C4-2B (cell line): ENCODE results near the gene NRSN1.

ENCODE experiments used
- H3K27ac ChIP-seq: fragments of 450-650 bp; 2 replicates; pipeline ENCODE4 v1.5.1; 2017
- CTCF ChIP-seq: fragments of 450-650 bp; conservative IDR thresholded peaks from 2 replicates; pipeline ENCODE4 v1.5.1; 2017; ENCODE audit warnings: mild to moderate bottlenecking
- ZFX ChIP-seq: fragments of 450-650 bp; IDR thresholded peaks from 2 replicates; pipeline ENCODE4 v1.6.1; 2017

Gene NRSN1

GRCh38 chr6:24187965-24188577 is 62.1 kb downstream of the NRSN1 start:
- no peak overlapping the region for H3K27ac ChIP-seq
- TF ChIP-seq ZFX (no peak), CTCF (no peak)

- TF ChIP-seq CTCF (no peak), ZFX (no peak)
- H3K27ac ChIP-seq: no peak overlapping the region
Measured at GRCh38 chr6:24188578-24189080, 62.6 kb downstream of the NRSN1 start.

- TF ChIP-seq CTCF (no peak), ZFX (no peak)
- H3K27ac ChIP-seq: no peak overlapping the region
Measured at GRCh38 chr6:24191346-24191745, 65.3 kb downstream of the NRSN1 start.

GRCh38 chr6:24193364-24193763 is 67.3 kb downstream of the NRSN1 start:
- TF ChIP-seq ZFX (no peak), CTCF (no peak)
- no peak overlapping the region for H3K27ac ChIP-seq

GRCh38 chr6:24194978-24195700 is 69.1 kb downstream of the NRSN1 start:
- no peak overlapping the region for H3K27ac ChIP-seq
- TF ChIP-seq ZFX (no peak), CTCF (no peak)

GRCh38 chr6:24195836-24196597 is 70.0 kb downstream of the NRSN1 start:
- no peak overlapping the region; the same call in 1 of the 2 replicates for H3K27ac ChIP-seq
- TF ChIP-seq CTCF: no peak
